ENCODE data around the gene RAB5IF. TPM values are rescaled to one million over a fixed set of nuclear protein-coding genes. Genes with fewer than 3 reads are reported as not detected.

RAB5IF gene
- total and polyA plus RNA-seq, 2 of the 4 experiments (the other 2 are of a cell fraction) = 74.0 to 93.1 TPM

DNA sequence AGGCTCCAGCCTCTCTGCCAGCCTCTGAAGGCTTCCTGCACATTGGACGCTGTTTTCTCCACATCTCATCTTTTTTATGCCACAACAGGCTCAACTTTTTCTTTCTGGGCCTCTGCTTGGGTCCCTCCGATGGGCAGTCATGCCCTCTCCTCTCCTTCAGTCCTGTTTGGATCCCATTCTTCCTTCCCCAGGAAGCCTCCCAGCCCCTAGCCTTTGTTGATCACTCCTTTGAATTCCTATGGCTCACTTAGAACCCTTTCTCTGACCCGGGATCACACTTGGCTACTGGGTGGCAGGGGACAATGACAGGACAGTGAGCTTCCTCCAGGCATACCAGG lies 35.9 kb downstream of the RAB5IF start:
- no peak overlapping the region for H2AFZ ChIP-seq (replicated peaks; ENCODE audit: low read length, poor library complexity)
- no peak overlapping the region for H3K56ac ChIP-seq (ENCODE audit: extremely low read depth, insufficient read depth, low read length)
- no peak overlapping the region for H2AK9ac ChIP-seq (replicated peaks; ENCODE audit: low read depth, low read length, poor library complexity)
- no peak overlapping the region for H3K4me3 ChIP-seq (ENCODE audit: insufficient read depth, low read depth, low read length)
- ATAC-seq (ENCODE audit: low read depth) = no peak
- no peak overlapping the region for H3K27ac ChIP-seq (ENCODE audit: insufficient read depth, low read length)
- WGBS, 2 experiments (ENCODE audit: extremely low coverage in 2 of 2, insufficient read length in 1 of 2) = 75% methylated on average over 1 of the region's 3 CpGs; no CpG with 5 or more reads in 1 of the 2 experiments
- dilution Hi-C loops (cut with HindIII; ENCODE audit: low sequenced_read_pairs, unreplicated experiment) = no loop called here
- H3K9me3 ChIP-seq (ENCODE audit: control insufficient read depth, insufficient read depth, low read length) = no peaks in the 10 kb centered on the region
- H3K23ac ChIP-seq (ENCODE audit: low read depth, low read length) = no peak overlapping the region
- H3K9ac ChIP-seq (ENCODE audit: low read depth, low read length) = no peak overlapping the region
- H3K36me3 ChIP-seq (ENCODE audit: control insufficient read depth, insufficient read depth, low read length) = no peaks in the 10 kb centered on the region
- H3K79me1 ChIP-seq (ENCODE audit: low read depth in 1 of 2, low read length in 2 of 2) = no peaks in the 10 kb centered on the region
- 0 out of 2 replicates have a peak, but pooled peaks cover 1% of the 10 kb centered on the region for H3K27me3 ChIP-seq (ENCODE audit: control insufficient read depth, insufficient read depth, low read length)
- no peak for TF ChIP-seq RAD21 (IDR thresholded peaks at IDR 0.05; ENCODE audit: low read length)
- no peak for TF ChIP-seq RFX5 (IDR thresholded peaks at IDR 0.05; ENCODE audit: low read depth, low read length)
- no peak for TF ChIP-seq CEBPB (IDR thresholded peaks at IDR 0.05; ENCODE audit: low read depth, low read length)
- no peak for TF ChIP-seq SMC3 (IDR thresholded peaks at IDR 0.05; ENCODE audit: low read depth, low read length)
- TF ChIP-seq NFE2L2 (IDR thresholded peaks at IDR 0.05; ENCODE audit: low read depth, low read length) = no peak
- ChIA-PET CTCF (no interaction called here), POLR2A (ENCODE audit: unreplicated experiment) (no interaction called here)
- H4K20me1 ChIP-seq (ENCODE audit: insufficient read depth, low read length) = no peaks in the 10 kb centered on the region
- H4K91ac ChIP-seq (ENCODE audit: insufficient read depth, low read depth, low read length) = no peak overlapping the region
- no peaks in the 10 kb centered on the region for H3K4me1 ChIP-seq (ENCODE audit: control insufficient read depth, insufficient read depth, low read length)
- H4K8ac ChIP-seq (ENCODE audit: low read depth in 2 of 2, low read length in 2 of 2) = no peak overlapping the region
- no peak overlapping the region for H2BK5ac ChIP-seq (ENCODE audit: low read depth, low read length, poor library complexity, severe bottlenecking)
- H2BK120ac ChIP-seq (ENCODE audit: low read depth, low read length) = no peak overlapping the region
- in situ Hi-C loops (cut with MboI; ENCODE audit: low sequenced_read_pairs) = no loop called here
- H3K14ac ChIP-seq (replicated peaks; ENCODE audit: low read depth, low read length) = no peak overlapping the region
- H3K4me2 ChIP-seq (ENCODE audit: low read depth, low read length) = no peak overlapping the region
- no TSS peak for BruUV-seq (replicated peaks)
- no peak overlapping the region for H3K18ac ChIP-seq (ENCODE audit: low read depth, low read length)
- H3K4ac ChIP-seq (ENCODE audit: low read depth, low read length) = no peak overlapping the region
- DNase-seq = no peak
- H4K5ac ChIP-seq (ENCODE audit: low read depth, low read length) = no peak overlapping the region
- no peak overlapping the region for H2BK20ac ChIP-seq (ENCODE audit: low read depth, low read length)
- H3K9me1 ChIP-seq (ENCODE audit: insufficient read depth, low read length) = no peaks in the 10 kb centered on the region
- intact Hi-C loops (cut with micrococcal nuclease) = no loop called here
- H2BK15ac ChIP-seq (ENCODE audit: low read depth, low read length) = no peak overlapping the region
- no peak overlapping the region for H2AK5ac ChIP-seq (ENCODE audit: low read depth, low read length)
